Neuronal stem cell (in vitro differentiated cells): ENCODE data around the gene TMEM255B.

ENCODE experiments used
- DNase-seq: peaks from one replicate; pipeline ENCODE4 v3.0.0-alpha.2; 2013; ENCODE audit warnings: low spot score
- H2AFZ ChIP-seq: one replicate; pipeline ENCODE4 v1.6.1; 2013; ENCODE audit warnings: mild to moderate bottlenecking, low read length, inconsistent platforms
- H2AK5ac ChIP-seq: 2 replicates; pipeline ENCODE4 v1.6.1; 2013; ENCODE audit warnings: low read depth, mild to moderate bottlenecking, inconsistent platforms, low read length, moderate library complexity, mixed read lengths
- H2BK120ac ChIP-seq: 2 replicates; pipeline ENCODE4 v1.6.1; 2013; ENCODE audit warnings: low read depth, mild to moderate bottlenecking, inconsistent platforms, low read length, moderate library complexity, mixed read lengths
- H2BK12ac ChIP-seq: one replicate; pipeline ENCODE4 v1.6.1; 2013; ENCODE audit warnings: low read length, inconsistent platforms
- H2BK15ac ChIP-seq: 2 replicates; pipeline ENCODE4 v1.6.1; 2013; ENCODE audit warnings: mild to moderate bottlenecking, low read length, inconsistent platforms, mixed read lengths
- H2BK5ac ChIP-seq: one replicate; pipeline ENCODE4 v1.6.1; 2013; ENCODE audit warnings: inconsistent platforms, mild to moderate bottlenecking, low read length, moderate library complexity
- H3K14ac ChIP-seq: one replicate; pipeline ENCODE4 v1.6.1; 2013; ENCODE audit warnings: low read length, inconsistent platforms
- H3K18ac ChIP-seq: 2 replicates; pipeline ENCODE4 v1.6.1; 2013; ENCODE audit warnings: low read length, inconsistent platforms
- H3K23ac ChIP-seq: 2 replicates; pipeline ENCODE4 v1.6.1; 2013; ENCODE audit warnings: low read depth, mild to moderate bottlenecking, mixed read lengths, low read length, inconsistent platforms; ENCODE audit not compliant: poor library complexity
- H3K27ac ChIP-seq: replicated peaks from 3 replicates; pipeline ENCODE4 v1.5.1; 2013; ENCODE audit warnings: low read length, inconsistent platforms
- H3K27me3 ChIP-seq, 3 experiments: 2 replicates each; pipeline ENCODE4 v1.6.1; 2013; ENCODE audit warnings: low read length in 3 of 3, mild to moderate bottlenecking in 2 of 3, inconsistent platforms in 1 of 3, low read depth in 1 of 3, mixed read lengths in 1 of 3, moderate library complexity in 1 of 3; ENCODE audit not compliant: control insufficient read depth in 3 of 3, insufficient read depth in 3 of 3
- H3K36me3 ChIP-seq, 2 donors: replicated peaks in 1 of 2; 2 replicates each; pipeline ENCODE4 v1.6.1; 2013; ENCODE audit warnings: low read length in 2 of 2; ENCODE audit not compliant: control insufficient read depth in 2 of 2, insufficient read depth in 2 of 2
- H3K4ac ChIP-seq: 2 replicates; pipeline ENCODE4 v1.6.1; 2013; ENCODE audit warnings: inconsistent platforms, mild to moderate bottlenecking, low read length, moderate library complexity
- H3K4me1 ChIP-seq, 2 donors: 1 replicate in 1 of 2; 2 replicates in 1 of 2; pipeline ENCODE4 v1.6.1; 2013; ENCODE audit warnings: low read length in 2 of 2, low read depth in 1 of 2; ENCODE audit not compliant: control insufficient read depth in 2 of 2, insufficient read depth in 1 of 2
- H3K4me2 ChIP-seq: one replicate; pipeline ENCODE4 v1.6.1; 2013; ENCODE audit warnings: mild to moderate bottlenecking, low read length, inconsistent platforms; ENCODE audit not compliant: insufficient read depth, poor library complexity, severe bottlenecking
- H3K4me3 ChIP-seq, 2 donors: 2 replicates each; pipeline ENCODE4 v1.5.1; 2013; ENCODE audit warnings: low read length in 2 of 2, mild to moderate bottlenecking in 2 of 2, inconsistent platforms in 1 of 2, moderate library complexity in 1 of 2
- H3K79me1 ChIP-seq: one replicate; pipeline ENCODE4 v1.6.1; 2013; ENCODE audit warnings: low read depth, mild to moderate bottlenecking, inconsistent platforms, low read length, moderate library complexity
- H3K9ac ChIP-seq: one replicate; pipeline ENCODE4 v1.6.1; 2013; ENCODE audit warnings: mild to moderate bottlenecking, low read depth, low read length, inconsistent platforms; ENCODE audit not compliant: poor library complexity
- H3K9me3 ChIP-seq, 2 donors: replicated peaks in 1 of 2; 2 replicates each; pipeline versions ENCODE3 to v1.6.1; 2013; ENCODE audit warnings: low read length in 2 of 2, mild to moderate bottlenecking in 2 of 2, inconsistent platforms in 1 of 2, low read depth in 1 of 2, mixed read lengths in 1 of 2, moderate library complexity in 1 of 2; ENCODE audit not compliant: control insufficient read depth in 2 of 2, insufficient read depth in 1 of 2
- H4K8ac ChIP-seq: one replicate; pipeline ENCODE4 v1.6.1; 2013; ENCODE audit warnings: low read depth, mild to moderate bottlenecking, inconsistent platforms, low read length, moderate library complexity
- H4K91ac ChIP-seq: one replicate; pipeline ENCODE4 v1.6.1; 2013; ENCODE audit warnings: low read length, low read depth, mild to moderate bottlenecking, inconsistent platforms; ENCODE audit not compliant: poor library complexity
- WGBS, 2 donors: extraction: QIAGEN DNeasy Blood & Tissue Kit; methylation state at CpG; one replicate each; pipeline ENCODE4 v1.1.7; 2013; ENCODE audit warnings: missing lambda C conversion rate in 2 of 2, mixed read lengths in 1 of 2; ENCODE audit not compliant: insufficient read length in 2 of 2, insufficient replicate concordance in 1 of 2; ENCODE audit errors: extremely low coverage in 2 of 2; 5-methylcytosine and 5-hydroxymethylcytosine counted together

The TMEM255B gene

DNA sequence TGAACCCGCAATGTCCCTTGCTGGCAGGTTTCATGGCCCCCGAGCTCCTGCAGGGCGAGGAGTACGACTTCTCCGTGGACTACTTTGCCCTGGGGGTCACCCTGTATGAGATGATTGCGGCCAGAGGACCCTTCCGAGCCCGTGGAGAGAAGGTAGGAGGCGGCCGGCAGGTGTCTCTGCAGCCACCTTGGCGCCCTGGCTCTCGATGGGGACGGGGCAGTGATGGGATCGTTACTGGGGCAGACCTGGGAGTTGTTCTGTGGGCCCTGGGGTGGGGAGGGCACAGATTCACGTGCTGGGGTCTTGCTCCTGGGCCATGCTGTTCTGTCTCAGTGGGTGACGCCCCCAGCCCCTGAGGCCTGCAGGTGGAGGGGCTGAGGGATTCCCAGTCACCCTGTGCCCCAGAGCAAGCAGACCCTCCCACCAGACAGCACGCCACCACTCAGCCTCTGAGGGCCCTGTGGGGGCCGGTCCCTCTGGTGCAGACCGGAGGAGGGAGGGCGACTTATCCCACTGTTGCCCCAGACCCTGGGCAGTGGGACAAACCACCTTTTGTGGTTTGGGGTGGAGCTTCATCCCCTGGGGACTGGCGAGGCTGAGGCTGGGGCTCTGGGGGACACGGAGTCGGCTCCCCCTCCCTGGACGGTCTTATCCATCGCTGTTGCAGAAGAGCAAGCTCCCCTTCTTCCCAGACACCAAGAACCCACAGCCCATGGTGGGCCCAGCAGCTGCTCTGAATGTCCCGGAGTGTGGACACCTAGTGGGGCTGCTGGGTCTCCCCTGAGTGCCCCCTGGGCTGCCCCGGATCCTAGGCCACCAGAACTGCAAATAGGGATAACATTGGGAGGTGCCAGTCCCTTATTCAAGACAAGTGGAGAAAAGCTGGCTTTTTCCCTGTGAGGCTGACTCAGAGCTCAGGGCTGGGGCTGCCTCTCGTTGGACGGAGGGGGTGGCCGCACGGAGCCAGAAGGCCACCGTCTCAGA lies 27.5 kb upstream of the TMEM255B start:
- no CpG with 5 or more reads among the region's 32 CpGs for WGBS, 2 donors
- Histone ChIP-seq H3K79me1 (peaks cover 7% of the 10 kb centered on the region), H3K4me3 (no peak overlapping the region), H3K14ac (peak overlapping the region; percentile 56), H3K4me1 (peaks cover 2 to 5% of the 10 kb centered on the region in 2 donors), H3K27ac (no peak overlapping the region), H2BK12ac (no peak overlapping the region), H2BK15ac (no peak overlapping the region), H3K18ac (no peak overlapping the region), H3K4ac (no peak overlapping the region), H2BK120ac (no peak overlapping the region), H3K9me3 (peaks cover 0 to 18% of the 10 kb centered on the region in 2 donors), H3K36me3 (peaks cover 0 to 2% of the 10 kb centered on the region in 2 donors), H2BK5ac (no peak overlapping the region), H3K23ac (no peak overlapping the region), H4K8ac (no peak overlapping the region), H3K27me3 (peaks cover 0 to 24% (median 0%) of the 10 kb centered on the region in 3 experiments), H3K4me2 (no peak overlapping the region), H2AK5ac (peak overlapping the region; percentile 84), H4K91ac (no peak overlapping the region), H2AFZ (no peak overlapping the region), H3K9ac (no peak overlapping the region)
- no peak for DNase-seq

DNA sequence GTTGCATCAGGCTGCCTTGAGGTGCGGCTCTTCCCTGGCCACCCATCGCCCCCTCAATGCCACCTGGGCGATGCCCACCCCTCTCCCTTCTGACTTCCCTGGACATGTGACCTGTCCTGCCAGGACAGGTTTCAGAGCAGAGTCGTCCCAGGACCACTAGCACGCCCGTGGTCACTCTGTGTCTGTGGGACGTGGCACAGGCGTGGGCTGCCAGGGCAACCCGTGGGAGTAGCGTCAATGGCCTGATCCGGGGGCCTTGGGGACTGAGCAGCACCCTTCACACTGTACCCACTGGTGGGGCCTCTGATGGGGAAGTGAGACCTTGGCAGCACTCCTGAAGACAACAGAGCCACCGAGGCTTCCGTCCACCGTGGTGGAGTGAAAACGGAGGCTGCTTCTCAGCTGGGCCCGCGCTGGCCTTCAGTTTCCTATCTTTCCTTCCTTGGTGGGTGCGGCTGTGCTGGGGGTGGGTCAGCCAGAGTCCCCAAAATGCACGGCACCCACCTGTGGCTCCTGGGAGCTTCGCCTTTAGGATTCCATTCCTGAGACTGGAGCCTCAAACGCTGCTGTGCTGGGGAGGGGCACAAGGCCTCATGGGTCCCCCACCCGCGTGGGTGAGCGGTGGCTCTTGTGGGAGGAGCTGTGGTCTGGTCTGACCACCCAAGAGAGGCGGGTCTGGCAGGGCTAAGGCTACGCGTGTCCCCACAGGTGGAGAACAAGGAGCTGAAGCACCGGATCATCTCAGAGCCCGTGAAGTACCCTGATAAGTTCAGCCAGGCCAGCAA lies 26.7 kb upstream of the TMEM255B start:
- H3K4me1 ChIP-seq = peaks cover 0 to 5% of the 10 kb centered on the region in 2 donors
- no peak overlapping the region for H3K14ac ChIP-seq
- H3K36me3 ChIP-seq = peaks cover 0 to 2% of the 10 kb centered on the region in 2 donors
- no peak overlapping the region for H3K9ac ChIP-seq
- H2BK120ac ChIP-seq = peak overlapping the region; percentile 81
- peaks cover 0 to 24% (median 0%) of the 10 kb centered on the region in 3 experiments for H3K27me3 ChIP-seq
- no peak overlapping the region for H3K4me3 ChIP-seq
- H2AFZ ChIP-seq = no peak overlapping the region
- H3K4me2 ChIP-seq = no peak overlapping the region
- no peak overlapping the region for H3K4ac ChIP-seq
- H3K79me1 ChIP-seq = peaks cover 7% of the 10 kb centered on the region
- WGBS, 2 donors = no CpG with 5 or more reads among the region's 29 CpGs
- no peak overlapping the region for H3K23ac ChIP-seq
- no peak overlapping the region for H2BK12ac ChIP-seq
- H4K8ac ChIP-seq = peak overlapping the region; percentile 72
- peak overlapping the region; percentile 84 for H2AK5ac ChIP-seq
- no peak overlapping the region for H2BK15ac ChIP-seq
- no peak overlapping the region for H3K27ac ChIP-seq
- H4K91ac ChIP-seq = no peak overlapping the region
- DNase-seq = no peak
- H3K9me3 ChIP-seq = peaks cover 0 to 10% of the 10 kb centered on the region in 2 donors
- H3K18ac ChIP-seq = peak overlapping the region; percentile 85
- peak overlapping the region; percentile 87 for H2BK5ac ChIP-seq

DNA sequence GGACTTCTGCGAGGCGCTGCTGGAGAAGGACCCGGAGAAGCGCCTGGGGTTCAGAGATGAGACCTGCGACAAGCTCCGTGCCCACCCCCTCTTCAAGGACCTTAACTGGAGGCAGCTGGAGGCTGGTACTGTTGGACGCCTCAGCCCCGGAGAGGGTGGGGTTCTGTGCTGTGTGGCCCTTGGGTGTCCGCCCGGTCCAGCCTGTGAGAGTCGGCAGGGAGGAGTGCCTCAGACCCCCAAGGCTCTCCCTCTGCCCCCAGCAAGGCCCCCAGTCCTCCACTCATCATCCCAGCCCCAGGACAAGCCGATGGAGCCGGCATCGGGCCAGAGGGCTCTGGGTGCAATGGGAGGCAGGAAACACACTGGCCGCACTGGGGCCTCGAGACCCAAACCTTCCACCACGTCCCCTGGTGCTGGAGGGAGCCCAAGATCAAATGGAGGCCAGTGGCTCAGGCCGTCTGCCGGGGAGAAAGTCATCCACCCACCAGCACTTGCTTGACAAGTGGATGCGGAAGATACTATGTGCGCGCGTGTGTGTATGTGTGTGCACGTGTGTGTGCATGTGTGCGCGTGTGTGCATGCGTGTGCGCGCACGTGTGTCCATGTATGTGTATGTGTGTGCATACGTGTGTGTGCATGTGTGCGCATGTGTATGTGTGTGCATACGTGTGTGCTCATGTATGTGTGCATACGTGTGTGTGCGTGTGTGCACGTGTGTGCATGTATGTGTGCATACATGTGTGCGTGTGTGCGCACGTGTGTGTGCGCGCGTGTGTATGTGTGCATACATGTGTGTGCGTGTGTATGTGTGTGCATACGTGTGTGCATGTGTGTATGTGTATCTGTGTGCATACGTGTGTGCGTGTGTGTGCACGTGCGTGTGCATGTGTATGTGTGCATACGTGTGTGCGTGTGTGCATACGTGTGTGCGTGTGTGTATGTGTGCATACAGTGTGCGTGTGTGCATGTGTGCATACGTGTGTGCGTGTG lies 25.8 kb upstream of the TMEM255B start:
- peak overlapping the region; percentile 87 for H3K9ac ChIP-seq
- H3K79me1 ChIP-seq = peaks cover 7% of the 10 kb centered on the region
- peak overlapping the region; percentile 67 for H2BK120ac ChIP-seq
- peaks cover 0 to 24% (median 0%) of the 10 kb centered on the region in 3 experiments for H3K27me3 ChIP-seq
- peak overlapping the region; percentile 20 for H4K91ac ChIP-seq
- no peak overlapping the region for H3K4me2 ChIP-seq
- H2BK5ac ChIP-seq = peak overlapping the region; percentile 87
- peaks cover 0 to 5% of the 10 kb centered on the region in 2 donors for H3K4me1 ChIP-seq
- H2BK15ac ChIP-seq = no peak overlapping the region
- H2BK12ac ChIP-seq = peak overlapping the region; percentile 60
- peak overlapping the region; percentile 1 for H3K18ac ChIP-seq
- no CpG with 5 or more reads among the region's 55 CpGs for WGBS, 2 donors
- H3K27ac ChIP-seq = no peak overlapping the region
- no peak overlapping the region for H2AFZ ChIP-seq
- peak overlapping the region; percentile 43 for H2AK5ac ChIP-seq
- H3K4me3 ChIP-seq = peak overlapping the region in 1 of 2 donors; percentile 66
- peaks cover 0 to 10% of the 10 kb centered on the region in 2 donors for H3K9me3 ChIP-seq
- no peak overlapping the region for H3K4ac ChIP-seq
- H3K14ac ChIP-seq = peak overlapping the region; percentile 73
- peak overlapping the region; percentile 31 for H3K23ac ChIP-seq
- H3K36me3 ChIP-seq = peaks cover 0 to 2% of the 10 kb centered on the region in 2 donors
- H4K8ac ChIP-seq = peak overlapping the region; percentile 94
- DNase-seq = no peak
